Upper lobe of right lung (tissue), 1 donor: ENCODE data around the gene PLEKHA7. TPM values are rescaled to one million over a fixed set of nuclear protein-coding genes. Genes with fewer than 3 reads are reported as not detected.

Experiments
- ATAC-seq: fragments of 200-7000 bp; cut with Tn5 transposase; one replicate; pipeline ENCODE4 v1.9.1; 2020; ENCODE audit warnings: mild to moderate bottlenecking, moderate library complexity
- DNase-seq: peaks from one replicate; pipeline ENCODE4 v3.0.0-alpha.2; 2020
- H3K27ac ChIP-seq: fragments of 200-600 bp; one replicate; pipeline ENCODE4 v1.8.0; 2022
- H3K27me3 ChIP-seq: fragments of 200-600 bp; one replicate; pipeline ENCODE4 v1.8.0; 2022; ENCODE audit warnings: mild to moderate bottlenecking
- H3K36me3 ChIP-seq: fragments of 200-600 bp; one replicate; pipeline ENCODE4 v1.8.0; 2022
- H3K4me1 ChIP-seq: fragments of 200-600 bp; one replicate; pipeline ENCODE4 v1.8.0; 2022
- H3K4me3 ChIP-seq: fragments of 200-600 bp; one replicate; pipeline ENCODE4 v1.8.0; 2022; ENCODE audit warnings: mild to moderate bottlenecking
- H3K9me3 ChIP-seq: fragments of 200-600 bp; one replicate; pipeline ENCODE4 v1.8.0; 2022
- CTCF ChIP-seq: fragments of 200-600 bp; IDR thresholded peaks from one replicate; pipeline ENCODE4 v1.8.0; 2022; ENCODE audit warnings: antibody characterized with exemption
- intact Hi-C: fragments of 100-400 bp; cut with DNase I; formaldehyde crosslinking; loops from one replicate; pipeline ENCODE4 v1.11.0; 2022
- total RNA-seq: library from RNA; stranded (reverse); fragmentation: NEBNext Ultra II Directional; extraction: Animal tissue kit (Norgen Biotek cat#: 25700); gene quantifications from one replicate; pipeline ENCODE4 v1.2.1, GENCODE V29; 2021
- donor health status: DM: no; HTN: yes; CAD: no; lungs with severe emphysema.

Gene PLEKHA7
- total RNA-seq, 1 donor from 2014 or later, result 43.6 TPM

DNA sequence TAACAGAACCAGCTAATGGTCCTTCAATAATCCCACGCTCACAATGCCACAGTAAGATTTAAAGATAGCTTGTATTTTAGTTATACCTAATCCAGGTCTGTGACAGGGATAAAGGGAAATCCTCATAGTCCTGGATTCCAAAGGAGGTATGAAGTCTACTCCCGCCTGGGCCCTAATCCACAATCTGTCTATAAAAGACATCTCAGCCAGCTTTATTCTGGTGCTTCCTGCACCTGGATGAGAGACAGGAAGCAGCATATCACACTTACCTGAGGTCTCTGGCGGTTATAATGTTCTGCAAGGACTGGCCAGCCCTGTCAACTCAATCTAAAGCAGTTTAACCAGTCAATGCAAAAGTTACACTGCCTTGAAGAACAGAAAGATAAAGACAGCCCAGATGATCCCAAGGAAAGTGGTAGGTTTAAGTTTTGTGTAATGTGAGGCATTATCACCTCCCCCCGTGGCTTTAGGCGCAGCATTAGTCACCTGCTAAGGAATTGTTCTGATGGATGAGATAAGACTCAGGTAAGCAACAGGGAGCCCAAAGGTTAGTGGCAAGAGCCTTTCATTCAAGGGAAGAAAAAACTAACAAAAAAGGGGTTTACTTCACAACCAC lies 57.6 kb downstream of the PLEKHA7 start:
- intact Hi-C loops, result loop anchor here (10.0 kb wide), 1 partner anchor 108 kb away; no protein-coding TSS in a partner anchor
- ATAC-seq (no peak), DNase-seq (no peak)
- Histone ChIP-seq H3K27ac (no peak overlapping the region), H3K9me3 (no peaks in the 10 kb centered on the region), H3K4me1 (no peaks in the 10 kb centered on the region), H3K36me3 (no peaks in the 10 kb centered on the region), H3K4me3 (no peak overlapping the region), H3K27me3 (no peaks in the 10 kb centered on the region)
- TF ChIP-seq CTCF, result no peak

DNA sequence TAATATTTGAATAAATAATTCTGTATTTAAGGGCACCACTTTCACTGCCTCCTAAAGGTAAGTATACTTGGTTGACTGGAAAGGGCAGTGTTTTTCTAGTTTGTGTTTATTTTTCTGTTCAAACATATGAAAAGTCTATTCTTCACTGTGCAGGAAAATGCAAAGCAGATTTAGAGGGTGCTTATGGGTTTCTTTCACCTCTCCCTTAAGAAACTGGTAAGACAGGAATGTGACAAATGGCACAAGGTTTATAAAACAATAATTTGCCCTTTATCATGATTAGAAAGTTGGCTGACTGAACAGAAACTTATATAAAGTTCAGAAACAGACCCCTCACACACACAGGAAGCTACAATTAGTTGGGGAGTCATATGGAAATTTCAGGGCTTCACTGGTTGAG lies 60.6 kb downstream of the PLEKHA7 start:
- no peak overlapping the region for H3K27ac ChIP-seq
- DNase-seq, result no peak

GRCh38 chr11:16946477-16947282 lies 67.5 kb downstream of the PLEKHA7 start:
- intact Hi-C loops, result no loop called here
- Histone ChIP-seq H3K27ac (no peak overlapping the region), H3K4me1 (no peaks in the 10 kb centered on the region), H3K9me3 (no peaks in the 10 kb centered on the region), H3K4me3 (no peak overlapping the region), H3K27me3 (no peaks in the 10 kb centered on the region), H3K36me3 (no peaks in the 10 kb centered on the region)
- DNase-seq (no peak), ATAC-seq (no peak)
- no peak for TF ChIP-seq CTCF

More for the DNA sequence above, 60.6 kb downstream of the PLEKHA7 start:
- Histone ChIP-seq H3K4me1 (no peaks in the 10 kb centered on the region), H3K27me3 (no peaks in the 10 kb centered on the region), H3K4me3 (no peak overlapping the region), H3K9me3 (no peaks in the 10 kb centered on the region), H3K36me3 (no peaks in the 10 kb centered on the region)
- no peak for ATAC-seq
- TF ChIP-seq CTCF, result no peak
- intact Hi-C loops, result loop anchor here (10.0 kb wide), 1 partner anchor 111 kb away; no protein-coding TSS in a partner anchor

- Histone ChIP-seq H3K27me3 (no peaks in the 10 kb centered on the region), H3K27ac (no peak overlapping the region), H3K9me3 (no peaks in the 10 kb centered on the region), H3K36me3 (no peaks in the 10 kb centered on the region), H3K4me1 (no peaks in the 10 kb centered on the region), H3K4me3 (no peak overlapping the region)
- ATAC-seq (peak; percentile 97), DNase-seq (peak; percentile 77)
- peak; percentile 63 for TF ChIP-seq CTCF
- intact Hi-C loops, result no loop called here
Observed at GRCh38 chr11:16945671-16946469, 68.3 kb downstream of the PLEKHA7 start.

- no peak overlapping the region for H3K27ac ChIP-seq
- TF ChIP-seq CTCF, result no peak
- DNase-seq, result no peak
- no peaks in the 10 kb centered on the region for H3K9me3 ChIP-seq
- no peaks in the 10 kb centered on the region for H3K27me3 ChIP-seq
- intact Hi-C loops, result no loop called here
- no peaks in the 10 kb centered on the region for H3K36me3 ChIP-seq
- no peaks in the 10 kb centered on the region for H3K4me1 ChIP-seq
- no peak overlapping the region for H3K4me3 ChIP-seq
- no peak for ATAC-seq
Observed at GRCh38 chr11:16942911-16943310, 71.3 kb downstream of the PLEKHA7 start.
